Stimulated activated CD8-positive, alpha-beta memory T cell treated with anti-CD3 and anti-CD28 coated beads, Interleukin-4, amount 100 ng/mL, for 48 hours (primary cell): ENCODE data around the gene TRIM24.
"Not testable (repeated sequence)": the region's sequence is repeated elsewhere in the genome, so short reads cannot be mapped to it uniquely, and the experiment has no call there.

Experiments used
- DNase-seq: peaks from one replicate; pipeline ENCODE4 v3.0.0-alpha.2; 2020

Gene TRIM24

DNA sequence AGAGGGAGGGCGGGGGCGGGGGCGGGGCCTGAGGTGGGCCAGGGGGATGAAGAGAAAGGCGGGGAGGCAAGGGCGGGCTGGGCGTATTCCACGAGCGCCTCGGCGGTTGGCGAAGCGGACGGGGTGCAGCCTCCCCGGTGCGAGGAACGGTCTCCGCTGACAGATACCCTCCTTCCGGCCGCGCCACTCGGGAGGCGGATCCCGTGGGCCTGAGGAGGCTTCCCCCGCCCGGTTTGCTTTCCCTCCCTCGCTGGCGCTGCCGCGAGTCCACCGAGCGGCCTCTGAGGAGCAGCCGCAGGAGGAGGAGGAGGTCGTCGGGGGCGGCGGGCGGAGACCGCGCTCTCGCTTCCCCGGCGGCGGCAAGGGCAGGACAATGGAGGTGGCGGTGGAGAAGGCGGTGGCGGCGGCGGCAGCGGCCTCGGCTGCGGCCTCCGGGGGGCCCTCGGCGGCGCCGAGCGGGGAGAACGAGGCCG, at the start of gene TRIM24:
Gene TRIM24 (plus strand): TSS at position 84 of the 473 bp plus-strand sequence. CDS start 290 bp downstream, at position 374.
- peak; percentile 93 for DNase-seq

DNA sequence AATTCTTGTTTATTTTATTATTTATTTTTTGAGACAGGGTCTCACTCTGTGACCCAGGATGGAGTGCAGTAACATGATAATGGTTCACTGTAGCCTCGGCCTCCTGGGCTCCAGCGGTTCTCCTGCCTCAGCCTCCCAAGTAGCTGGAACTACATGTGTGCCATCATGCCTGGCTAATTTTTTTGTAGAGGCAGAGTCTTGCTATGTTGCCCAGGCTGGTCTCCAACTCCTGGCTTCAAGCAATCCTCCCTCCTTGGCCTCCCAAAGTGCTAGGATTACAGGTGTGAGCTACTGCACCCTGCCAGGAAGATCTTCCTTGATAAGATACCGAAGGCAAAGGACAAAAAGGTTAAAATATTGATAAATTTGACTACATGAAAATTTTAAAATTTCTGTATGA, 48.0 kb upstream of the TRIM24 start:
- not testable (repeated sequence) for DNase-seq

DNA sequence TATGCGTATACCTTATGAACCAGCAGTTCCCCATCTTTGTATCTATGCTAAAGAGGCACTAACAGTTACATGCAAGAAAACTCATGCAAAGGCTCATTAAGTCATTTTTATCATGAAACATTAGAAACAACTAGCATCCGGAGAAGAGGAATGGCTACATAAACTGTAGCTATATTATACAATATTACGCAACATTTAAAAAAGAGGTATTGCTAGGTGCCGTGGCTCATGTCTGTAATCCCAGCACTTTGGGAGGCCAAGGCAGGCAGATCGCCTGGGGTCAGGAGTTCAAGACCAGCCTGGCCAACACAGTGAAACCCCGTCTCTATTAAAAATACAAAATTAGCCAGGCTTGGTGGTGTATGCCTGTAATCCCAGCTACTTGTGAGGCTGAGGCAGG, 47.1 kb upstream of the TRIM24 start:
- DNase-seq = not testable (repeated sequence)

GRCh38 chr7:138417078-138417700, 42.9 kb upstream of the TRIM24 start:
- DNase-seq = no peak

DNA sequence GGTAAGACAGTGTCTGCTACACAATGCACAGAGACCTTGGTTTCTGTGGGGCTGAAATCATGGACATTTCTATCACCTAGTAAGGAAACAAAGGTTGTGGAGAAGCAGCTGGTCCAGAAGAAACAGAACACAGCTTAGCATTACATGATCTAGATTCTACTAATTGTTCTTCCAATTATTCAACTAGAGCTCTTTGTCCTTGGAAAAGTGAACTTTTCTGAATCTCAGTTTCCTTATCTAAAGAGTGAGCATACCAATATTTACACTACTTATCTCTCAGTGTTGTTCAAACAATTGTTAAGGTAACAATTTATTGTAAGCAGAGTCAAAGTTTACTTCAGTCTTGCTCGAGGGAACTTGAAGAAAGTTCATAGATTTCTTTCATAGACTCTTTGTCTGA, 42.3 kb upstream of the TRIM24 start:
- DNase-seq = no peak

DNA sequence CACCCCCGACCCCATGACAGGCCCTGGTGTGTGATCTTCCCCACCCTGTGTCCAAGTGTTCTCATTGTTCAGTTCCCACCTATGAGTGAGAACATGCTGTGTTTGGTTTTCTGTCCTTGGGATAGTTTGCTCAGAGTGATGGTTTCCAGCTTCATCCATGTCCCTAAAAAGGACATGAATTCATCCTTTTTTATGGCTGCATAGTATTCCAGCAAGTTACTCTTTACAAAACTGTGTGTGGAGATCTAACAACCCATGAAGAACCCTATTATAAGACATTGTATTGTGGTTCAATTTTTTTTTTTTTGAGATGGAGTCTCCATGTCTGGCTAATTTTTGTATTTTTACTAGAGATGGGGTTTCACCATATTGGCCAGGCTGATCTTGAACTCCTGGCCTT, 41.7 kb upstream of the TRIM24 start:
- not testable (repeated sequence) for DNase-seq

GRCh38 chr7:138425026-138425425, 35.0 kb upstream of the TRIM24 start:
- DNase-seq = no peak

- DNase-seq = no peak
These were observed 30.3 kb upstream of the TRIM24 start for GRCh38 chr7:138429577-138430250.

DNA sequence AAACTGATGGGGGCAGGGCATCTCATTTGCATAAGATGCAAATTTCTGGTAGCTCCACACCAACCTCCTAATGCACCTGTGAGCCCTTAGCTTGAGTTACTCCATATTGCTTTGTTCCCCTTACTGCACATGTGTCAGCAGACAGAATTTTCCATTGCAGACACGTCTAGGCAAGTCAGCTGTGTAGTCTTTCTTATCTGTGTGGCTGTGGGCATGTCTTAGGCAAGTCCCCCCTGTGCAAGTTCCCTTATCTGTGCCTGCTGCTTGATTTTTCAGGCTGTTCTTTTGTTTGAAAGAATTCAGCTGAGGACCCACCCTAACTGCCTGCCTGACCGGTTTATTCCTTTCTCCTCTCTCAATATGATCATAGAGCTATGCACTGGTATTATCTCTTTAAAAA, 28.5 kb upstream of the TRIM24 start:
- no peak for DNase-seq

DNA sequence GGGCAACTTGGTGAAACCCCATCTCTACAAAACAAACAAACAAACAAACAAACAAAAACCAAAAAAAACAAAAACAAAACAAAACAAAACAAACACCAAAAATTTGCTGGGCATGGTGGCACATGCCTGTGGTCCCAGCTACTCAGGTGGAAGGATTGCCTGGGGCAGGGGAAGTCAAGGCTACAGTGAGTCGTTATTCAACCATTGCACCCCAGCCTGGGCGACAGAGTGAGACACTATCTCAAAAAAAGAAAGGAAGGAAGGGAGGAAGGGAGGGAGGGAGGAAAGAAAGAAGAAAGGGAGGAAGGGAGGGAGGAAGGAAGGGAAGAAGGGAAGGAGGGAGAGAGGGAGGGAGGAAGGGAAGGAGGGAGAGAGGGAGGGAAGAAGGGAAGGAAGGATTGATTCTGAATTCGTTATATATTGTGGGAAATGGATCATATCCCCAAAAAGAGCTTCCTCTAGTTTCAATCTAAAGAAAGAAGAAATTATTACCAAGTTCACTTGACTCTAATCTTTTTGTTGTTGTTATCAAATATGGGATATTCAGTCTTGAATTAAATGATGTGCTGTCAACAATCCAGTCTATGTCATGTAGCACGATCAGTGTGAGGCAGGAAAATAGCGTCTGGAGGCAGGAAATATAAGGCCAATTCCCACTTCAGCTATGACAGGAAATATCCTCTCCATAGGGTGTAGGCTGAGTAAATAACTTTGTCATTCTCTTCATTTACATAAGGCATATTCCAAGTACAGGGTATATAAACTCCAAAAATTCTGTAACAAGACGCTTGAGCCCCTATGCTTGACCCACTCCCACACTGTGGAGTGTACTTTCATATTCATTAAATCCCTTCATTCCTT, 26.2 kb upstream of the TRIM24 start:
- DNase-seq = no peak

DNA sequence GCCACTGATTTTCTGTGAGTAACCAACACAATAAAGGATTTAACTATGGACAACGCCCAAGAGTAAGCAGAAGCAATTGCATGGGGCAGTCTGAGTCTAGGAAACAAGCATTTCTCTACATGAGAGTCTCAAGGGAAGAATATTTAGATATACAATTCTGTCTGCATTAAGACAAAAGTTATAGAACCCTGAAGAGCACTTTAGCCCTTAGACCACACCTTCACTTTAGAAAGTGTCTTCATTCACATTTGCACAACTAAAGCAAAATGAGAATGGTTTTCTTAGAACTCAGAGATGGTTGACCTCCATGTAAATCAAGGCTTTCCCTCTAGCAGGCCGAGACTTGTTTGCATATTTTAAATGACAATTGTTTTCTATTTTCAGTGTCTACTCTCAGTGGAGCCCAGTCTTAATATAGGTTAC, 25.5 kb upstream of the TRIM24 start:
- no peak for DNase-seq

DNA sequence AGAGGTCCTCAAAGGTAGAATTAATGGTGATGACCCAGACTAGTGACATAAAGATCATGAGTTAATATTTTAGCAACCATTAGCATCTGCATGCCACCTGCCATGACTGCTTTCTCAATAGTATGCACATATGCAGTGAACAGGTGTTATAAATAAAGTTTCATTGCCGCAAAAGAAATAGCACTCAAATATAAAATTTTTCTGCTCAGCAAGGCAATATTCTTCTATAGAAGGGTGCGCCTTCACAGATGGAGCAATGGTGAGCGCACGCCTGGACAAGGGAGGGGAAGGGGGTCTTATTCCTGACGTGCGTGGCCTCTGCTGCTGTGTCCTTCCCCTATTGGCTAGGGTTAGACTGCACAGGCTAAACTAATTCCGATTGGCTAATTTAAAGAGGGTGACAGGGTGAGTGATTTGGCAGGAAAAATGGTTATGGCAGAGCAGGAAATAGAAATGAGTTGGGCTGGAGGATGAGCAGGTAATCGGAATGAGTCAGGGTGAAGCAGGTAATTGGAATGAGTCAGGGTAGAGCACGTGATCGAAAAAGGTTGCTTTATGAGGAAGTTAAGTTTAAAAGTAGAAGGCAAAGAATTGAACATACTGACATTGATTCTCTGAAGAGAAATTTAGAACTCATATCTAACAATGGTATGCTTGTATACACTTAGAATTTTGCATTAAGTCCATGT, 24.7 kb upstream of the TRIM24 start:
- no peak for DNase-seq

DNA sequence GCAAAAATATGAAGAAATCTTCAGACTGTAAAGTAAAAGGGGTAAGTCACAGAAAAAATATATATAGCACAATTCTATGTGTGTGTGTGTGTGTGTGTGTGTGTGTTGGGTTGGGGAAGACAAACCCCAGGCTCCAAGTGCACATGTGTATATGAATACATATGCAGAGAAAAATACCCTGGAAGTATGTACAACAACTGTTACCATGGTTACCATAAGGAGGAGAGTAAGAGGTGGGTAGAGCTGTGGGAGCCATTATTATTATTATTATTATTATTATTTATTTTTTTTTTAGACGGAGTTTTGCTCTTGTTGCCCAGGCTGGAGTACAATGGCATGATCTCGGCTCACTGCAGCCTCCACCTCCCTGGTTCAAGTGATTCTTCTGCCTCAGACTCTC, 23.7 kb upstream of the TRIM24 start:
- no peak for DNase-seq

DNA sequence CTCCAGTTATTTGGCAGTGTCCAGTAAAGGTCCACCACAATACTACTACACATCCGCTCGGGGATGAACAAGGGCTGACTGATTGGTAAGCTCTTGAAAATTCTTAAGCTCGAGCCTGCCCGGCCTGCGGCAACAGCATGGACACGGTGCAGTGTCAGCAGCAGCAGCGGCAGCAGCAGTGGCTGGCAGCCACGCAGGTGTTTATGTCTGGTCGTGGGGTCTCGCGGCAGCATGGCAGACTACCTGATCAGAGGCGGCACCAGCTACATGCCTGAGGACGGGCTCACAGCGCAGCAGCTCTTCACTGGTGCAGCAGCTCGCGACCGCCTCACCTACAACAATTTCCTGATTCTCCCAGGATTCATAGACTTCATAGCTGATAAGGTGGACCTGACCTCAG, 19.6 kb upstream of the TRIM24 start:
- DNase-seq = no peak

DNA sequence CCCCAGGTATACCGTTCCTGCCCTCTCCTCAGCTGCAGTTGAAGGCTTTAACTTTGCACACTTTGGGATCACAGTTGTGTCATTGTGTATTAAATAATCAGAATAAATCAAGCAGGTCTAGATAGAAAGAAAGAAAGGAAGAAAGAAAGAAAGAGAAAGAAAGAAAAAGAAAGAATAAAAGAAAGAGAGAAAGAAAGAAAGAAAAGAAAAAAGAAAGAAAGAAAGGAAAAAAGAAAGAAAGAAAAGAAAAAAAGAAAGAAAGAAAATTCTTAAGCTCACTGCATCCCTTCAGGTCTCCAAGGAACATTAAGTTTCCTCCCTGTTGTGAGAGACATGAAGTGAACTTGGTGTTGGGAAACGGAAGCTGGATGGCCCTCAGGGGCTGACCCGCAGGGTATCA, 17.2 kb upstream of the TRIM24 start:
- no peak for DNase-seq

GRCh38 chr7:138449580-138449979, 10.5 kb upstream of the TRIM24 start:
- peak; percentile 70 for DNase-seq

DNA sequence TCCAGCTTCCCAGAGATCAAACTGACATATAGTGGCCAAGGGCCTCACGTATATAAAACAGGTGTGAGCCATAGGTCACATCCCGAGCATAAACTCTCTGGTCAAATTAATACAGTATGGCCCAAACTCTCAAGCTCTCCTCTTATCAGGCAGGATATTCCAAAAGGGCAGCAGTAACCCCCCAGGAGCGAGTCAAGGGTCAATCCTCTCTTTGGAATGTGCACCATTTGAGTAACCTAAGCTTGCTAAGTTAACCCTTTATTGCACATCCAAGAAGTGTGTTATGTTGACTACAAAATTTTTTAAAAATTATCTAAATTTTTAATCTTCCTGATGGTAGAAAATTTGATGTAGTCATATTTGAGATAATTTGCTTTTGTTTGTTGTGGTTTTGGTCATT, 4.5 kb upstream of the TRIM24 start:
- no peak for DNase-seq

DNA sequence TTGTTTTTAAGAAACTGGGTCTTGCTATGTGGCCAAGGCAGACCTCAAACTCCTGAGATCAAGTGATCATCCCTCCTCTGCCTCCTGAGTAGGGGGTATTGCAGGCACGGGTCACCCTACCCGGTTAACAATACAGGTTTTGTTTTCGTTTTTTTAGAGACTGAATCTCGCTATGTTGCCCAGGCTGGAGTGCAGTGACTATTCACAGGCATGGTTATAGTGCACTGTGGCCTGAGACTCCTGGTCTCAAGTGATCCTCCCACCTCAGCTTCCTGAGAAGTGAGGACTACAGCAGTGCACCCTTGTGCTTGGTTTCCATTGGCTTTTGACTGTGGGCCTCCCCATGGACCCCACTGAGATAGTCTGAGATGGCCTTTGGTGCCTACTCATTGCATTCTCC, 3.8 kb upstream of the TRIM24 start:
- DNase-seq = no peak

- no peak for DNase-seq
These were observed 1.3 kb upstream of the TRIM24 start for GRCh38 chr7:138458576-138459412.

DNA sequence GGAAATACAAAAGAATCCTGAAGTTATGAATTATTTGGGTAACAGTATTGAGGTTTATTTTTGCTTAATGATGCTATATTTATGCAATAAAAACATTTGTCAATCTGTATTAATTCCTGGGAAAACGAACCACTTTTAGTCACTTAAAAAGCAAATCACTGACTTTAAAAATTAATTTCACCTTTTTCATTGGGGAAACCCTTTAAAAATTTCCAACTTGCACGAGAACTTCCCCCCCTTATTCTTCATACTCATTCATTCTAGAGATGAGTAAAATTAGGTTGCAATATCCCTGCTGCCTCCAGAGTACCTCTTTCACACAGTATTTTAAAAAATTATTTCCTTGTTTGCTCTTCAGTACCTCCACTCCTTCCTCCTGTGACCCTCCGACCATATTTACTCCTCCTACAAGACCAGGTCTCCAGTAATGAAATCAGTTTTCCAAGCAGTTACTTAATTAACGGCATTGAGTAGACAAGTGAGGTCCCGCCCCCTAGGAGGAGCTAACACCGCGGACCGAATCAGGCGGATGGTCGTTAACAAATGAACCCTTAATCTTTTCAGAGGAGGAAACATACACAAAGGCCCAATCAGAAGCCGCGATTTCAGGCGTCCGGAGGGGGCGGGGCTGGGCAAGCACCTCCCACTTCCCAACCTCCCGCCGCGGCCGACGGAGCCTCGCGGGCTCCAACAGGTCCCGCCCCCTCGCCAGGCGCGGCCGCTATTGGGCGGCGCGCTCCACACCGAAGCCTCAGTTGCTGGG, 465 bp upstream of the TRIM24 start:
- DNase-seq = peak; percentile 97
